ENCODE results near the gene SLCO2B1.

SLCO2B1 gene

DNA sequence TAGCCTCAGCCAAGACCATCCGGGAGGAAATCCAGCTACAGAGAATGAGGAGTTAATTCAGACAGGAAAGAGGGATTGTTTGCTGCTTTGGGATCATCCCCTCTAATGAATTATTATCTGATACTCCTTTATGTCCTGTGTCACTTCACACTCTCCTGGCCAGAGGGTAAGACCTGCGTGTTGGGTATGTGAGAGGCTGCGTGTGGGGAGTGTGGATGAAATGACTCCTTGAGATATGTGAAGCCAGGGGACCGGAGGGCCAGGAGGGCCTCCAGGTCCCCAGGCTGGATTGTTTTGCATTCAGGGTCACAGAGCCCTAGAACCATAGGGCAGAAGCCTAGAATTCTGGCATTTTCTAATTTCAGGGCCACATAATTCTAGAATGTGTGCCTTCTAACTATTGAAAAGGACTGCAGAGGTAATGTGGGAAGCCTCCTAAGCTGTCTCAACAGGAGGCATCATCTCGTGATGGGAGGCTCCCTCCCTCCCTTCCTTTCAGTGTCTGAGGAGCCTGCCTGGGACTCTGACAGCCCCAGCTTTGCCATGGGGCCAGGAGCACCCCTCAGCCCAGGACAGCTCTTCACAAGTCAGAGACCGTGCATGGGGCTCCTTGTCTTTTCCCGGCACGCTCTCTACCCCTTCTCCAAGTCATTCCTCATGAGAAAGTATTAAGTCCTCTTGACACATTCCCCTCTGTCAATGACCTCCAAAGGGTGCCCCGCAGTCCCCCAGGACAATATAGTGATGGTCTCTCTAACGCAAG is 93.3 kb downstream of the SLCO2B1 start:
- Mint-ChIP-seq H3K4me1 (peaks cover 12 to 17% of the 10 kb centered on the region in 2 donors), H3K27ac (no peak overlapping the region), H3K36me3 (no peaks in the 10 kb centered on the region), H3K4me3 (no peak overlapping the region), H3K27me3 (peaks cover 44 to 70% of the 10 kb centered on the region in 2 donors), H3K9me3 (no peaks in the 10 kb centered on the region)
- ATAC-seq (replicated peaks) (no peak), DNase-seq (no peak)

DNA sequence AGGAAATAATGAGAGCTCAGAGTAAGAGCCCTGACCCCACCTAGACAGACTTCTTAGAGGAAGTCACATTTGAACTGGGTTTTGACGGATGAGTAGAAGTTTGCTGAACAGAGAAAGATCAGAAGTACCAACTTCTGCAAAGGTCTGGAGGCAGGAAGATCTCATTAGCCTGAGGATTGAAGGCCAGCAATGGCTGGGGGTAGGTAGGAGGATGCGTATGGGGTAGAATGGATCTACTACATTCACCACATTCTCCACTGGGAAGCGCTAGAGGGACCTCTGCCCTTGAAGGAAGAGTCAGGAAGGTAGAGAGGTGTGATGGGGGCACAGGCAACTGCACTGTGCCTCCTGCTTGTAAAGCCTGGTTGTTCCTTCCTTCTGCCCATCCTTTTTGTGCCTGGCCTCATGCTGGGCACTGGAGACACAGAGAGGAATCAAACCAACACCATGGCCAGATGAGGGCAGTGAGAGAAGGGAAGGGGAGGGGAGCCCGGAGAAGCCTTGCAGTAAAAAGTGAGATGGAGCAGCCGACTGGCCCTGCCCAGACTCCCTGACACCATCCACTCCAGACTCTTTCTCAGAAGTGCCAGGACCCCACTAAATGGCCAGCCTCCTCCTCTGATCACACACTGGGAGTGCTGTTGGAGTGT is 94.6 kb downstream of the SLCO2B1 start:
- Mint-ChIP-seq H3K4me3 (no peak overlapping the region), H3K4me1 (peaks cover 10 to 13% of the 10 kb centered on the region in 2 donors), H3K9me3 (no peaks in the 10 kb centered on the region), H3K27ac (no peak overlapping the region), H3K27me3 (peaks cover 48 to 64% of the 10 kb centered on the region in 2 donors), H3K36me3 (no peaks in the 10 kb centered on the region)
- DNase-seq (no peak), ATAC-seq (replicated peaks) (no peak)

- Mint-ChIP-seq H3K27me3 (peaks cover 48 to 63% of the 10 kb centered on the region in 2 donors), H3K9me3 (no peaks in the 10 kb centered on the region), H3K4me3 (no peak overlapping the region), H3K27ac (no peak overlapping the region), H3K36me3 (no peaks in the 10 kb centered on the region), H3K4me1 (peaks cover 10 to 12% of the 10 kb centered on the region in 2 donors)
- DNase-seq (no peak), ATAC-seq (replicated peaks) (no peak)
Measured at GRCh38 chr11:75246006-75246670, 95.2 kb downstream of the SLCO2B1 start.

DNA sequence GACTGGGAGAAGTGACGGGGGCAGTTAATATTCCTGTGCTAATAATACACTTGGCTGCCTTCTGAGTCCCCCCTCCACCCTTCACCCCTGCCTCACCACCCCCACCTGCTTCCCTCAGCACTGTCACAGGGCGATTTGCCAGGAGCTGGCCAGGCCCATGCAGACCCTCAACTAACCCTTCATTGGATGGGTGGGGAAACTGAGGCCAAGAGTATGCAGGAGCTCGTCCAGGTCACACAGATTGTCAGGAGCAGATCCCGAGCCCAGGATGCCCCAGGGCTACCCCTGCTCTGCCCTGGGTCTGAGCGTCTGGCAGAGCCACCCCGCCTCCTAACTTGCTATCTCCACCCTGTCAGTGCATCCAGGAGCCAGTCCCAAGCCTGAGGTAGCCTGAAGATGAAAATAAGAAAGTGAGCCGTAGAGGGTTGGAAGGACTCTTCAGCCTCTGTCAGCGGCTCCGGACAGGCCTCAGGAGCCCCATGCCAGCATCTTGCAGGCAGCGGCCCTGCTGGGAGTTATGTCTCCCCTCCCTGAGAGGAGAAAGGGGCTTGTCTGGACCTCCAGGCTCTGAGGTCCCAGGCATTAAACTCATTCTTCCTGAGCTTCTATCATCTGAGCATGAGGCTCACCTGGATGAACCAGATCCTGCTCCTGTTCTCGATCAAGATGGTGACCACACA is 95.9 kb downstream of the SLCO2B1 start:
- Mint-ChIP-seq H3K36me3 (no peaks in the 10 kb centered on the region), H3K4me1 (peaks cover 10 to 12% of the 10 kb centered on the region in 2 donors), H3K4me3 (no peak overlapping the region)

GRCh38 chr11:75248924-75249256 is 98.0 kb downstream of the SLCO2B1 start:
- H3K4me1 Mint-ChIP-seq = peaks cover 0 to 3% of the 10 kb centered on the region in 2 donors
- H3K27me3 Mint-ChIP-seq = peaks cover 34 to 48% of the 10 kb centered on the region in 2 donors
- no peak overlapping the region for H3K27ac Mint-ChIP-seq
- H3K9me3 Mint-ChIP-seq = peaks cover 2 to 3% of the 10 kb centered on the region in 2 donors
- H3K4me3 Mint-ChIP-seq = no peak overlapping the region
- ATAC-seq (replicated peaks) = no peak
- DNase-seq = no peak
- no peaks in the 10 kb centered on the region for H3K36me3 Mint-ChIP-seq

More for the DNA sequence above, 95.9 kb downstream of the SLCO2B1 start:
- no peak overlapping the region for H3K27ac Mint-ChIP-seq
- H3K27me3 Mint-ChIP-seq = peaks cover 52 to 63% of the 10 kb centered on the region in 2 donors
- ATAC-seq (replicated peaks) (no peak), DNase-seq (no peak)
- H3K9me3 Mint-ChIP-seq = no peaks in the 10 kb centered on the region

DNA sequence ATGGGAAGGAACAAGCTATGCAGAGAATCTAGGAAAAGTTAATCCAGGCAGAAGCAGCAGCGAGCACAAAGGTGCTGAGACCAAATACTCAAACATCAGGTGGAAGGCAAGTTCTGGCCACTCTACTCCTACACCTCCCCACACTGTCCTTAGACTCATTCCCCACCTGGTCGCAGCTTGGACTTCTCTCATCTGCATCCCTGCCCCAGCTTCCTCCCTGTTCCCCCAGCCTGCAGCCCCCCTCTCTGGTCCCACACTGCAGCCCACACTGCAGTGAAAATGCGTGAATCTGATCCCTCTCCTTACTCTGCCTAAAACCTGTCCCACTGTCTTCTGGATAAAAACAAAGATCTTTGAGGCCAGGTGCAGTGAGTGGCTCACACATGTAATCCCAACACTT is 98.8 kb downstream of the SLCO2B1 start:
- peaks cover 0 to 3% of the 10 kb centered on the region in 2 donors for H3K4me1 Mint-ChIP-seq

DNA sequence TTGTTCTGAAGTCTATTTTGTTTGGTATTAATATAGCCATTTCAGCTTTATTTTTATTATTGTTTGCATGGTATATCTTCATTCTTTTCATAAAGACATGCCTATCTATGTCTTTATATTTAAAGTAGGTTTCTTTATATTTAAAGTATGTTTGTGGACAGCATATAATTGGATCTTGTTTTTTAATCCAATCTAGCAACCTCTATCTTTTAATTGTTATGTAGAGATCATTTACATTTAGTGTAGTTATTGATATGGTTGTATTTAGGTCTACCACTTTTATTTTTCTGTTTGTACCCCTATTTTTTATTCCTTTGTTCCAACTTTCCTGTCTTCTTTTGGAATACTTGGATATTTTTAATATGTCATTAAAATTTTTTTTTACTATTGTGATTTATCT is 103.4 kb downstream of the SLCO2B1 start:
- Mint-ChIP-seq H3K4me3 (no peak overlapping the region), H3K27me3 (peaks cover 25 to 34% of the 10 kb centered on the region in 2 donors), H3K4me1 (no peaks in the 10 kb centered on the region), H3K36me3 (no peaks in the 10 kb centered on the region), H3K9me3 (peaks cover 2 to 3% of the 10 kb centered on the region in 2 donors), H3K27ac (no peak overlapping the region)
- ATAC-seq (replicated peaks) (no peak), DNase-seq (no peak)

More for the DNA sequence above, 98.8 kb downstream of the SLCO2B1 start:
- ATAC-seq (replicated peaks) = no peak
- no peak for DNase-seq
- no peak overlapping the region for H3K4me3 Mint-ChIP-seq
- no peaks in the 10 kb centered on the region for H3K36me3 Mint-ChIP-seq
- H3K27me3 Mint-ChIP-seq = peaks cover 30 to 39% of the 10 kb centered on the region in 2 donors
- H3K27ac Mint-ChIP-seq = no peak overlapping the region
- H3K9me3 Mint-ChIP-seq = peaks cover 2 to 3% of the 10 kb centered on the region in 2 donors
